C4-2B (cell line): ENCODE data around the gene IFI16.
"Not testable (repeated sequence)": the region's sequence is repeated elsewhere in the genome, so short reads cannot be mapped to it uniquely, and the experiment has no call there.

Experiments
- H3K27ac ChIP-seq: fragments of 450-650 bp; 2 replicates; pipeline ENCODE4 v1.5.1; 2017
- CTCF ChIP-seq: fragments of 450-650 bp; conservative IDR thresholded peaks from 2 replicates; pipeline ENCODE4 v1.5.1; 2017; ENCODE audit warnings: mild to moderate bottlenecking
- ZFX ChIP-seq: fragments of 450-650 bp; IDR thresholded peaks from 2 replicates; pipeline ENCODE4 v1.6.1; 2017

IFI16 gene

GRCh38 chr1:159007726-159008125, 2.0 kb upstream of the IFI16 start:
- TF ChIP-seq CTCF, result no peak
- no peak for TF ChIP-seq ZFX
- no peak overlapping the region for H3K27ac ChIP-seq

- no peak overlapping the region for H3K27ac ChIP-seq
- no peak for TF ChIP-seq ZFX
- TF ChIP-seq CTCF, result no peak
Observed at GRCh38 chr1:159008744-159009188, 941 bp upstream of the IFI16 start.

GRCh38 chr1:159009287-159009686, 420 bp upstream of the IFI16 start:
- TF ChIP-seq ZFX, result no peak
- no peak for TF ChIP-seq CTCF
- no peak overlapping the region for H3K27ac ChIP-seq

GRCh38 chr1:159010391-159010790, 684 bp downstream of the IFI16 start:
- H3K27ac ChIP-seq, result no peak overlapping the region
- TF ChIP-seq ZFX (no peak), CTCF (no peak)

- H3K27ac ChIP-seq, result not testable (repeated sequence)
Observed at GRCh38 chr1:159011001-159011400, 1.3 kb downstream of the IFI16 start.

- H3K27ac ChIP-seq, result no peak overlapping the region
- TF ChIP-seq ZFX (no peak), CTCF (no peak)
Observed at GRCh38 chr1:159011751-159012150, 2.0 kb downstream of the IFI16 start.

GRCh38 chr1:159012495-159012894, 2.8 kb downstream of the IFI16 start:
- no peak overlapping the region for H3K27ac ChIP-seq
- no peak for TF ChIP-seq CTCF

- TF ChIP-seq ZFX (no peak), CTCF (no peak)
- H3K27ac ChIP-seq, result no peak overlapping the region
Observed at GRCh38 chr1:159014003-159014571, 4.4 kb downstream of the IFI16 start.
